ENCODE data around the gene CUL5. TPM values are rescaled to one million over a fixed set of nuclear protein-coding genes. Genes with fewer than 3 reads are reported as not detected.
"Not testable (repeated sequence)": the region's sequence is repeated elsewhere in the genome, so short reads cannot be mapped to it uniquely, and the experiment has no call there.

CUL5 gene
- total and polyA plus RNA-seq, 8 donors: 3.1 to 19.9 (median 14.7) TPM

- peaks cover 0 to 12% (median 4%) of the 10 kb centered on the region in 3 donors for H3K4me1 ChIP-seq
- 96 to 97% methylated on average over 2 of the region's 2 CpGs for WGBS, 2 donors
- ATAC-seq: no peak
Measured at GRCh38 chr11:108018708-108019107, 10.0 kb downstream of the CUL5 start.

GRCh38 chr11:108019870-108020540, 11.3 kb downstream of the CUL5 start:
- intact Hi-C loops (cut with DNase I): no loop called here
- Histone ChIP-seq H3K4me1 (peaks cover 0 to 9% (median 4%) of the 10 kb centered on the region in 3 donors), H3K36me3 (no peaks in the 10 kb centered on the region), H3K9me3 (no peaks in the 10 kb centered on the region), H3K27me3 (no peaks in the 10 kb centered on the region), H3K27ac (no peak overlapping the region), H3K4me3 (no peak overlapping the region)
- WGBS, 2 donors: 60 to 90% methylated on average over 4 of the region's 4 CpGs
- DNase-seq (no peak), FAIRE-seq (no peak), ATAC-seq (peak in 1 of 4 donors; percentile 32)
- no peak for TF ChIP-seq CTCF (IDR thresholded peaks at IDR 0.05)

More at GRCh38 chr11:108018708-108019107, 10.0 kb downstream of the CUL5 start:
- H3K36me3 ChIP-seq: no peaks in the 10 kb centered on the region
- no peaks in the 10 kb centered on the region for H3K9me3 ChIP-seq
- intact Hi-C loops (cut with DNase I): no loop called here
- DNase-seq (no peak), FAIRE-seq (no peak)
- no peaks in the 10 kb centered on the region for H3K27me3 ChIP-seq
- no peak overlapping the region for H3K27ac ChIP-seq
- no peak overlapping the region for H3K4me3 ChIP-seq
- no peak for TF ChIP-seq CTCF (IDR thresholded peaks at IDR 0.05)

- H3K4me3 ChIP-seq: no peak overlapping the region
- TF ChIP-seq CTCF (IDR thresholded peaks at IDR 0.05): no peak
- no peaks in the 10 kb centered on the region for H3K27me3 ChIP-seq
- H3K36me3 ChIP-seq: no peaks in the 10 kb centered on the region
- H3K4me1 ChIP-seq: no peaks in the 10 kb centered on the region
- FAIRE-seq (no peak), DNase-seq (no peak), ATAC-seq (no peak)
- no peaks in the 10 kb centered on the region for H3K9me3 ChIP-seq
- intact Hi-C loops (cut with DNase I): no loop called here
- H3K27ac ChIP-seq: no peak overlapping the region
- 62 to 86% methylated on average over 5 of the region's 5 CpGs for WGBS, 2 donors
Measured at GRCh38 chr11:108025387-108026080, 16.8 kb downstream of the CUL5 start.

- 96 to 97% methylated on average over 7 of the region's 7 CpGs for WGBS, 2 donors
- DNase-seq: no peak
- intact Hi-C loops (cut with DNase I): no loop called here
- ATAC-seq: no peak
- no peaks in the 10 kb centered on the region for H3K36me3 ChIP-seq
- H3K4me3 ChIP-seq: no peak overlapping the region
- TF ChIP-seq CTCF (IDR thresholded peaks at IDR 0.05): no peak
- no peaks in the 10 kb centered on the region for H3K4me1 ChIP-seq
- FAIRE-seq: no peak
- H3K9me3 ChIP-seq: no peaks in the 10 kb centered on the region
- no peak overlapping the region for H3K27ac ChIP-seq
- H3K27me3 ChIP-seq: no peaks in the 10 kb centered on the region
Measured at GRCh38 chr11:108027057-108027456, 18.4 kb downstream of the CUL5 start.

GRCh38 chr11:108028822-108029441, 20.2 kb downstream of the CUL5 start:
- intact Hi-C loops (cut with DNase I); H3K4me1 ChIP-seq; H3K36me3 ChIP-seq; H3K9me3 ChIP-seq; H3K27ac ChIP-seq; H3K27me3 ChIP-seq; FAIRE-seq; DNase-seq; H3K4me3 ChIP-seq: not testable (repeated sequence)
- WGBS, 2 donors: 48 to 58% methylated on average over 2 of the region's 2 CpGs
- ATAC-seq: peak in 1 of 4 donors; percentile 22

- H3K27me3 ChIP-seq; FAIRE-seq; H3K9me3 ChIP-seq; ATAC-seq; H3K4me1 ChIP-seq; DNase-seq; intact Hi-C loops (cut with DNase I); H3K27ac ChIP-seq; H3K4me3 ChIP-seq: not testable (repeated sequence)
- WGBS, 2 donors: 97 to 99% methylated on average over 2 of the region's 2 CpGs
- H3K36me3 ChIP-seq: peaks cover 0 to 21% (median 4%) of the 10 kb centered on the region in 3 donors
Measured at GRCh38 chr11:108031604-108032003, 22.9 kb downstream of the CUL5 start.

Measured in pancreas (tissue), 10 donors.